Activated CD4-positive, alpha-beta T cell treated with anti-CD3 and anti-CD28 coated beads for 1 hour (primary cell): ENCODE data around the gene RB1.
"Not testable (repeated sequence)": the region's sequence is repeated elsewhere in the genome, so short reads cannot be mapped to it uniquely, and the experiment has no call there.

Source experiments
- DNase-seq: peaks from one replicate; pipeline ENCODE4 v3.0.0-alpha.2; 2020

Gene RB1

GRCh38 chr13:48412881-48413351, 109.4 kb downstream of the RB1 start, which contains the start of gene LPAR6:
TSS of gene LPAR6 (minus strand) at chr13:48413113. CDS start at chr13:48412423, 690 bp downstream.
- no peak for DNase-seq

DNA sequence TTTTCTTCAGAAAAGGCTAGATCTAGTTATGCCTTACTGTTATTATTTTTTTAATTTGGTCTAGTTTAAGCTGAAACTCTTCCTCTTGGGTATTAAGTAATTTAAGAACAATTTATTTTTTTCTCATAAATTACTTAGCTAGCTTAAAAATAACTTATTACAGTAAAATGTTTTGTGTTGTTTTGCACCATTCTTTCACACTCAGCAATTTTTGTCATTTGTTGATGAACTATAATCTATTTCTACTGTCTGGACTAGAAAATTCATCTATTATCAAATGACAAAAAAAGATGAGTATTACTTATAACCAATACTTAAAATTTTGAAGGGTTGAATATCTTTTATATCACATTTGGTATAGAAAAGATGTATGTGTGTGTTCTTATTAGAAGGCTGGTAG, 111.0 kb downstream of the RB1 start:
- DNase-seq = no peak

- DNase-seq = no peak
Observed at GRCh38 chr13:48415516-48415915, 112.0 kb downstream of the RB1 start.

GRCh38 chr13:48422003-48422402, 118.5 kb downstream of the RB1 start:
- DNase-seq = not testable (repeated sequence)

DNA sequence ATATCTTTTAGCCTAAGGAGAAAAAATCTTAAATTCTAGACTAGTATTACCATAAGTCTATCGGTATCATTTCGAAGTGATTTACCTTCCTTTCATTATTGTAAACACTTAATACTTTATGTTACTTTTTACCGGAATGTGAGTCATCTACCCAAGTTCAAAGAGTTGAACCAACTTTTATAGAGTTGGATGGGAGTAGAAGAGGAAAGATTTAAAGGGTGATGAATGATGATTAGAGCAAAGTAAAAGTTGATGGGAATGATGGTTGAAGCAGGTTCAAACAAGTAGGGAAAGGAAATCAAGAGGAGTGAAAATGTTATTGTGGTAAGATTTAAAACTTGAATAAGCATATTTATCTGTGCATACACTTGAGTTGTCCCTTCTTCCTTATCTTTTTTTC, 120.7 kb downstream of the RB1 start:
- no peak for DNase-seq

- no peak for DNase-seq
Observed at GRCh38 chr13:48426052-48426451, 122.5 kb downstream of the RB1 start.

- not testable (repeated sequence) for DNase-seq
Observed at GRCh38 chr13:48426755-48427298, 123.3 kb downstream of the RB1 start.

DNA sequence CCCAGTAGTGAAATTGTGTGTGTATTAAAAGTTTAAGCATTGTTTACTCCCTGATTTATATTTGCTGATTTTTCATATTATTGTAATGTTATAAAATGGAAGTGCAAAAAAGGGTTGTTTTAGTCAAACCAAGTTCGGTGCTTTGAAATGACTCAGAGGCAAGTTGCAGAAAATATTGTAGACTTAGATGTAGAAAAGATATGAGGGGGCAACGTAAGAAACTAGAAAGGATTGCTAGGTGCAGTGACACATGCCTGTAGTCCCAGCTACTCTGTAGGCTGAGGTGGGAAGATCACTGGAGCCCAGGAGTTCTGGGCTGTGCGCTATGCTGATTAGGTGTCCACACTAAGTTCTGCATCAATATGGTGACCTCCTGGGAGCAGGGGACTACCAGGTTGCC, 125.5 kb downstream of the RB1 start:
- no peak for DNase-seq

- DNase-seq = no peak
Observed at GRCh38 chr13:48429886-48430285, 126.3 kb downstream of the RB1 start.

DNA sequence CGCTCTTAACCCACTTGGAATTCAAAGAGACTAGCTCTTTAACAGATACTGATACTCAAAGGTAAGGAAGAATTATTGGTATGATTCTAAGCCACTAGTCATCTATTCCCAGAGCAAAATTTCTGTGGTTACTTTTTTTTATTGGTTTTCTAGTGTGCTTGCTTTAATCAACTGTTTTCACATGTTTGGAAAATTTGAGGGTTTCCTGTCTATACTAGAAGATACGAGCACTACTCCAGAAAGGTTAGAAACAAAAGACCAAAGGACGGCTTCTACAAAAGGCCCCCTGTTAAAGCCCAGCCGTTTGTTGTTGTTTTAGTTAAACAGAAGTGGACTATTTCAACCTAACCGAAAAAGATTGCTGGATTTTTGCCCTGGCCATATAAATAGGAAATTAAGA, 127.9 kb downstream of the RB1 start:
- DNase-seq = no peak

- no peak for DNase-seq
Observed at GRCh38 chr13:48431987-48432615, 128.6 kb downstream of the RB1 start.

GRCh38 chr13:48434200-48434599, 130.6 kb downstream of the RB1 start:
- no peak for DNase-seq

DNA sequence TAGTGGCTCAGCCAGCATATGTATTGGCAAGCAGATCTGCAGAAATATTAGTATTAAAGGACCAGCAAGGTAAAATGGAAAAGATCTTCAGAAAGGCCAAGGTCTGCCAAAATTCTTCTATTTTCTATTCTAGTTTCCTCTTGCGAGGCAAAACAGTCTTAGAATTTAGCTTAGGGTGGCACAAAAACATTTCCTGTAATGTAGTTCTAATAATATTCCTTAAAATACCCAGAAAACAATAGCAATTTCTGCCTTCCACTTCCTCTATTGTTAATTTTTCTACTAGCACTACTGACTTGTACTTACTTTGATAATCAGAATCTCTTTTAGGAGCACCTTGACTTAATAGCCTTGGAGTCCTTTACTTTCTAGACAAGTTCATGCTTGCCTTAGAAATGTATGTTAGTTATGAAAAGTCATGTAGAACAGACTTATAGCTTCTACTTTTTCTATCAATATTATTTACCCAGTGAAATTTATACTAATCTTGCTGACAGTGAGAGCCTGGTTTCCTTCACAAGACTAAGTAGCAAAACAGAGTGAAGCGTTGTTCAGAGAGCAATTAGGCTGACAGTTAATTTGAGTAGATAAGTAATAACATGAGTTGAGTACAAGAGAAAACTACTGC, 133.2 kb downstream of the RB1 start:
- no peak for DNase-seq

- DNase-seq = no peak
Observed at GRCh38 chr13:48437371-48437770, 133.8 kb downstream of the RB1 start.

DNA sequence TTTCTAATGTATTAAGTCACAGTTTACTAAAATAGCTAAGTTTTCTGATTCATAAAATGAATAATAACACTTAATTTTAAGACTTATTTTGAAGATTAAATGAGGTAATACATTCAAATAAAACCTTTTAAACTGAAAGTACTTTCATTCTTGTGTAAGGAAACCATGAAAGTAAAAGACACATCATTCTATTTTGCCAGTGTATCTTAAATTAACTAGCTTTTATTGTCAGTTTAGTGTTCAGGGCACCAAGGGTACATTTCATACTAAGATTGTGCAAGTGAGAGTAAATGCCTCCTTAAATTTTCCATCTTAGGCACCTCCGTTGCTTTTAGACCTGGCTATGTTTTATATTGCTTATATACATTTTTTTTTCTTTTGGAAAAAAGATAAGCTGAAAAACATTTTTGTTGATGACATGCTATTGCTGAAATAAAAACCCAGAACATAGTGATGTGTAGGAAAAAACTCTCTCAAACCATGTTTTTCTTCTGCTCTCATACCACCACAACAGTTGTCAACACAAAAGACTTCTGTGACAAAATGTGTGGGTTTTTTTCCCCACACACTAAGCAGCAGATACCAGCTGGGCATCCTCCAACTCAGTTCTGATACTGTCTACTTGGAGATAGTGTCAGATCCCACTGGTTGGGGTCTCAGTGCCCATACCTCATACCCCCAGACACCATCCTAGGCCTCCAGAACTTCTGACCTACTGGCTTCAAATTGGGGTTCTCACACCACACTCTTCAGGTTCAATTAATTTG, 140.1 kb downstream of the RB1 start:
- no peak for DNase-seq

- no peak for DNase-seq
Observed at GRCh38 chr13:48446464-48446863, 142.9 kb downstream of the RB1 start.

GRCh38 chr13:48448285-48448958, 144.9 kb downstream of the RB1 start:
- no peak for DNase-seq

DNA sequence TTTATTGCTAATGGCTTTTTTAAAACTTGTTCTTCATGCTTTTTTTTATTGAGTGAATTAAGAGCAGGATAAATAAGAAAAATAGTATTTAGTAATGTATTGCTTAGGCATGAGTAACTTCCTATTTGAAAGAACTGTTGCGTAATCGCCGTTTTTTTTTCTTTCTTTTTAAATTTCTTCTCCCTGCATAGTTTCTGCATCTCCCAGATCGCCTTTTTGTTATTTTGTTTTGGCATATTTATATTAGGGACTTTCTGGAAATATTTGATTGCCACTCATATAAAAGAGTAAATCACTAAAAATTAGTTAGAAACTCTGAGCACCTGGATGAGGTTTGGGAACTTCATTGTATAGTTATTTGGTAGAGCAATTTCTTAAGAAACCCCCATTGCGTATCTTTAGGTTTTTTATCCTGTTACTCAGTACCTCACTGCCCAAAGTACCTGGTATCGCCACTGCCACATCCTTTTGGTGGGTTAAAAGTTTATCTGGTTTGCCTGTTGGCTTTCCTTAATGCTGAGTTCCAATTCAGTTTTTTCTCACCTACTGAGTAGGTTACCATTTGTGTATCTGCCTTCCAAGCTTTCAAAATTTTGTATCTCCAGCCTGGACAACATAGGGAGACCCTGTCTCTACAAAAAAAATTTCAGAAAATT, 145.5 kb downstream of the RB1 start:
- DNase-seq = no peak

DNA sequence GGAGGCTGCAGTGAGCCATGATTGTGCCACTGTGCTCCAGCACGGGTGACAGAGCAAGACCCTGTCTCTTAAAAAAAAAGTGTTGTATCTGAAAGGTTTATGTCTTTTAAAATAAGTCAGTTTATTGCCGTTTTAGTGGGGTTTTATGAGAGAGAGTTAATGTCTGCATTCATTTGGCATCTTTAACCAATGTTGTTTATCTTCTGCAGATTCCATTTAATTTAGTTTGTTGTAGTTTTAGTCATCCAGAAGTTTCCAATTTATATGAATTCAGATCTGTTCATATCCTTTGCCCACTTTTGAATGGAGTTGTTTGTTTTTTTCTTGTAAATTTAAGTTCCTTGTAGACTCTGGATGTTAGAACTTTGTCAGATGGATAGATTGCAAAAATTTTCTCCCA, 146.1 kb downstream of the RB1 start:
- no peak for DNase-seq

DNA sequence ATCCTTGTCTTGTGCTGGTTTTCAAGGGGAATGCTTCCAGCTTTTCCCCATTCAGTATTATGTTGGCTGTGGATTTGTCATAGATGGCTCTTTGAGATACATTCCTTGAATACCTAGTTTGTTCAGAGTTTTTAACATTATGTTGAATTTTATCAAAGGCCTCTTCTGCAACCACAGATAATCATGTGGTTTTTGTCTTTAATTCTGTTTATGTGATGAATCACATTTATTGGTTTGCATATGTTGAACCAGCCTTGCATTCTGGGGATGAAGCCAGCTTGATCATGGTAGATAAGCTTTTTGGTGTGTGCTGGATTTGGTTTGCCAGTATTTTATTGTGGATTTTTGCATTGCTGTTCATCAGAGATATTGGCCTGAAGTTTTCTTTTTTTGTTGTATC, 147.6 kb downstream of the RB1 start:
- not testable (repeated sequence) for DNase-seq

DNA sequence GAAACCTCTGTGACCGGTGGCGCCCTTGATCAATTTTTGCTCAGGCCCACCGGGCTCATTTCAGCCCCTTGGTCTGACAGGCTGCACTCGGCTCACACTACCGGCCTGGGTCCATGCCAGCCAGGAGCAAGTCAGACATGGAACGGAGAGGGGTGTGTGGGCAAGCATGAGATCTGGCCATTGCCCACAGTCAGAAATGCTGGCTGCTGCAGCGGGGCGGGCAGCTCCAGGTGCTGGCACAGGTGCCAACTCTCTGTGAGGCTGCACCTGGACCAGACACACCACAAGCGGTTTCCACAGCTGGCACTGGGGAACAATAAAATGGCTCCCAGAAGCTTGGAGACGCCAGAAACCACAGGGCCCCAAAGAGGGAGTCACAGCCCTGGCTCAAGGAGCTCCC, 153.0 kb downstream of the RB1 start:
- DNase-seq = no peak

GRCh38 chr13:48457578-48458242, 154.2 kb downstream of the RB1 start:
- no peak for DNase-seq
